Measurements from ENCODE around the gene CFAP141.

CFAP141 gene

GRCh38 chr1:154206196-154206595, at the start of gene CFAP141:
Gene CFAP141, minus strand, starts transcription at chr1:154206333. Its CDS starts 26 bp downstream, at chr1:154206307.
- no peak for DNase-seq (ENCODE audit: low read depth)
- H3K4me3 ChIP-seq (ENCODE audit: low read depth, low read length): no peak within 1 kb of the TSS
- no peak for TF ChIP-seq CTCF (IDR thresholded peaks at IDR 0.05; ENCODE audit: control insufficient read depth, extremely low read depth, insufficient read depth)

GRCh38 chr1:154253671-154254070, 47.5 kb upstream of the CFAP141 start:
- TF ChIP-seq CTCF (IDR thresholded peaks at IDR 0.05; ENCODE audit: control insufficient read depth, extremely low read depth, insufficient read depth): no peak
- DNase-seq (ENCODE audit: low read depth): no peak
- H3K4me3 ChIP-seq (ENCODE audit: low read depth, low read length): no peak overlapping the region

- H3K4me3 ChIP-seq (ENCODE audit: low read depth, low read length): no peak overlapping the region
- DNase-seq (ENCODE audit: low read depth): no peak
- no peak for TF ChIP-seq CTCF (IDR thresholded peaks at IDR 0.05; ENCODE audit: control insufficient read depth, extremely low read depth, insufficient read depth)
Observed at GRCh38 chr1:154241703-154242351, 35.7 kb upstream of the CFAP141 start.

GRCh38 chr1:154240294-154240833, 34.2 kb upstream of the CFAP141 start:
- TF ChIP-seq CTCF (IDR thresholded peaks at IDR 0.05; ENCODE audit: control insufficient read depth, extremely low read depth, insufficient read depth): no peak
- DNase-seq (ENCODE audit: low read depth): no peak
- H3K4me3 ChIP-seq (ENCODE audit: low read depth, low read length): no peak overlapping the region

GRCh38 chr1:154239491-154239890, 33.4 kb upstream of the CFAP141 start:
- no peak for TF ChIP-seq CTCF (IDR thresholded peaks at IDR 0.05; ENCODE audit: control insufficient read depth, extremely low read depth, insufficient read depth)
- DNase-seq (ENCODE audit: low read depth): no peak
- H3K4me3 ChIP-seq (ENCODE audit: low read depth, low read length): no peak overlapping the region

- TF ChIP-seq CTCF (IDR thresholded peaks at IDR 0.05; ENCODE audit: control insufficient read depth, extremely low read depth, insufficient read depth): no peak
- DNase-seq (ENCODE audit: low read depth): no peak
- H3K4me3 ChIP-seq (ENCODE audit: low read depth, low read length): no peak overlapping the region
Observed at GRCh38 chr1:154237880-154238506, 31.9 kb upstream of the CFAP141 start.
